Measurements from ENCODE around the gene HIP1R.

HIP1R gene

DNA sequence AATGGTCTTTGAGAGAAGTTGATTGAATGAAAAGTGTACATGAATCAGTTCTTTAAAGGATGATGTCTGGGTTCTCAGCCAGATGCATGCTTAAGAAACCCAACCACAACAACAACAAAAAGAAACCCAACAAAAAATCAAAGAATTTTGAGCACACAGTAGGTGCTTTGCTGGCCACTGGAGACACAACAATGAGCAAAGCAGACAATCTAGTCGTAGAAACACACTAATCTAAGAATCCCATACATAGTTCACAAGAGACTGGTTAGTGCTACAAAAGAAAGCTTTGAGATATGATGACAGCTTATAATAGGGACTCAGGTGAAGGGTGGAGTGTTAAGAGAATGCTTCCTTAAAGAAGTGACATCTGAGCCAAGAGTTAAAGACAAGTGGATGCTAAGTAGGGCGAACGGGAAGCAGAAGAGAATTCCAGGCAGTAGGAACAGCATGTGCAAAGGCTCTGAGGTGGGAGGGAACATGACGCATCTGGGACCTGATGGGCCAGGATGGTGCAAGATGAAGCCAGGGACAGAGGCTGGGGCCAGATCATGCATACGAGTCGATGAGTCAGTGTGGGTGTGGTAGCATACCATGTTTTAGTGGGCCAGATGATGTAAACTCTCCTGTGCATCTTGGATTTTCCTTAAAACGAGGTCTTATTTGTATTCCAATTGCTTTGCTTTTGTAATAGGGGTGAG lies 4.6 kb upstream of the HIP1R start:
- no peak for DNase-seq

DNA sequence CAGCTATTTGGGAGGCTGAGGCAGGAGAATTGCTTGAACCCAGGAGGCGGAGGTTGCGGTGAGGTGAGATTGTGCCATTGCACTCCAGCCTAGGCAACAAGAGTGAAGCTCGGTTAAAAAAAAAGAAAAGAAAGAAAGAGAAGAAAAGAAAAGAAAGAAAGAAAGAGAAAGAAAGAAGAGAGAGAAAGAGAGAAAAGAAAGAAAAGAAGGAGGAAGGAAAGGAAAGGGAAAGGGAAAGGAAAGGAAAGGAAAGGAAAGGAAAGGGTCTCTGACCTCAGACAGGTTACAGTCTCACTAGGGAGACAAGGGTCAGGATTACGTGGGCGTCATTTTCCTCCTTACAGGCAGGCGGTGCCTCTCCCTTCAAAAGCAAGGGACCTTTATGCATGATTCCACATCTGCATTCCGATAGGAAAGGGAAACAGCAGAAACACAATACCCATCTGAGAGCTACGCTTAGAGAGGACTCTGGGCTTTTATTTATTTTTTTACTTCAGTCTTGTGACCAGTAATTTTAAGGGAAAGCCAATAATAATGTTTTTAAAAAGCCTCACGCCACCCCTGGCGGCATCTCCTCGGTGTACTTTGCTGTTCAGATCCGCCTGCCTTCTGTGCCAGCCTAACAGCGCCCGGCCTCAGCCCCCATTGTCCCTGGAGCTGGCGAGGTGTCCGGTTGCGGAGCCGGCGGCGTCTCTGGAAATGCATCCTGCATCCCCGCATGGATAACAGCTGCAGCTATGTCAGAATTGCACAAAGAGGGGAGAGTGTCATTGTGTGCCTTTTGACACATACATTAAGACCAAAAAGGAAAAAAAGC lies 945 bp upstream of the HIP1R start:
- DNase-seq = peak; percentile 60 to 75

DNA sequence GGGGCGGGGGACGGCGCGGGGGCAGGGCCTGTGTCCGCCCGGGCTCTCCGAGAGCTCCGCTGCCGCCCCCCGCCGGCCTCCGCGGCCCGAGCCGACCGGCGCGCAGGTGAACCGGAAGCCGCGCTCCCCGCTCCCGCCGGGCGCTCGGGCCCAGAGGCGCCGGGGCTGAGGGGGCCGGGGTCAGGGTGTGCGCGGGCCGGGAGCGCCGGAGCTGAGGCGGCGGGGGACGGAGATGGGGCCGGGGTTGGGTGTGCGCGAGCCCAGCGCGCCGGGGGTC lies 431 bp downstream of the HIP1R start:
- no peak for DNase-seq

DNA sequence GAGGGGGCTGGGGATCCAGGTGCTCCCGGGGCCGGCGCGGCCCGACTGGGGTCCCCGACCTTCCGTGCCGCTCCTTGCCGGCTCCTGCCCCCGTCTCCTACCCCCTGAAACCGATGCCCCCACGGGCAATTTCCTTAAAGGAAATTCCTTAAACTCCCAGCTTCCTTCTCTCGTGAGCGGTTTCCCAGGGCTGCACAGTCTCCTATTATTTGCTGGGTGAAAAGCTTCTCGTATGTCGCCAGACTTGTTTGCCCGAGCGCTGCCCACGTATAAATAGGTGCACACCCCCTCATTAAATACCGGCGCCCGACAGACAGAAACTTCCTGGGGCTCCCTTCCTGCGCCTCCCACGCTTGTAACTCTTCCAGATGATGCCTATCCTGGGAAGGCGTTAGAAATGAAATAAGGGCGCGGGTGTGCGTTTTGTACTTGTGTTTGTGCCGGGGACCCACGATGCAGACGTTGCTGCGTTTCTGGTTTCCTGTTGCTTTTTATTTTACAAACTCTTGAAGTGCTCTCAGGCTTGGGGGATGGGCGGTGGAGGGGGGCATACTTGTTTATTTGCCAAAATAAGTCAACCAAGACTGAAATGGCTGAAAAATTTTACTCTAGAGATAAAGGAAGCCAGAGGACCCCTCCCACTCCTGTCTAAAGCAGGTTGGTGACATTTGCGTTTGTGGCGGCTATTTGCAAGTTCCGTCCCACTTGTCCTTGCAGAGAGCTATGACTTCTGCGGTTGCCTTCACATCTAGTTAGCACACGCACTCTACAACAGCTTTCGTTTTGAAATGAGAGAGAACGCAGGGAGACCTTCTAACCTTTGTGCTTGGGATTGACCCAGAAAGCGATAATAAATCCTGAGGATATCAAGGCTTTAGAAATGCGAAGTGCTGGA lies 1.0 kb downstream of the HIP1R start:
- DNase-seq = peak; percentile 65 to 70

DNA sequence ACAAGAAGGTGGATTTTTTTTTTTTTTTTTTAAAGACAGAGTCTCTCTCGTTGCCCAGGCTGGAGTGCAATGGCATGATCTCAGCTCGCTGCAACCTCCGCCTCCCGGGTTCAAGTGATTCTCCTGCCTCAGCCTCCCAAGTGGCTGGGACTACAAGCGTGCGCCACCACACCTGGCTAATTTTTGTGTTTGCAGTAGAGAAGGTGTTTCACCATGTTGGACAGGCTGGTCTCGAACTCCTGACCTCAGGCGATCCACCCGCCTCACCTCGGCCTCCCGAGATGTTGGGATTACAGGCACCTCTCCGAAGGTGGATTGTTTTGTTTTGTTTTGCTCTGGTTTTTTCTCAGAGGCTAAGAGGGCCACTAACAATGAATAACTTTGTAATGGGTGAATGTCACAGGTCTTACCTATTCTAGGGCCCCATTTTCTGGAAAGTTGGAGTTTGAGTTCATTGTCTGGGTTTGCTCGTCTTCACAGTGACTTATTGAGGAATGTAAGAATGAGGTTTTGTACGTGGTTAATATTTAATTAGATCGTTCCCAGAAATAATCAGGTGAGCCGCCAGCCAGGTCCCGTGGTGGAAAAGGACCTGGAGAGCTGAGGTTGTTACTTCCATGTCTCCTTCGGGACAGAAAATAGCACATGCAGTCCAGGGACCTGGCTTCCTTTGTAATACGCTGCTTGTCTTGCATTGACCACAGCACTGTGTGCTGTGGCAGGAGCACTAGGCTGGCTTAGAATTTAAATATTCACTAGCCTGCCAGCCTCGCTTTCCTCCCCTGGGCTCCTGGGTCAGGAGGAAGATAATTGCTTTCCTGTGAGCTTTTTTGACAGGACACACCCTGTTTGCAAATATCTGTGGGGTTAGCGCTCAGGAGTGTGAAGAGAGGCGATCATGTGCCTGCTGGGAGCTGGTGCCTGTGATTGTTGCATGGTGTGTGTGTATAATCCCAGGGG lies 2.3 kb downstream of the HIP1R start:
- DNase-seq = no peak

DNA sequence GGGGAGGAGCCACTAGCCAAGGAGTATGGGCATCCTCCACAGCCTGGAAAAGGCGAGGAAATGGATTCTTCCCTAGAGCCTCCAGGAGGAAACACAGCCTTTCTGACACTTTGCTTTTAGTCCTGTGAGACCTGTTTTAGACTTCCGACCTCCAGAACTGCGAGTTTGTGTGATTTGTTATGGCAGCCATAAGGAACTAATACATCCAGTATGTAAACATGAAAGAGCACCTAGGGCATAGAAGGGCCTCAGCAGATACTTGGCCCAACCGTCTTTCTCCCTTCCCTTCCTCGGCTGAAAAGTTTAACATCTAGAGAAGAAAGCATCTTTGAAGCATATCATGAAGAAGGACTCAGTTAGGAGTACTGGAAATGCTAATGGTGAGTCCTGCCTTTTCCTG lies 3.6 kb downstream of the HIP1R start:
- no peak for DNase-seq

DNA sequence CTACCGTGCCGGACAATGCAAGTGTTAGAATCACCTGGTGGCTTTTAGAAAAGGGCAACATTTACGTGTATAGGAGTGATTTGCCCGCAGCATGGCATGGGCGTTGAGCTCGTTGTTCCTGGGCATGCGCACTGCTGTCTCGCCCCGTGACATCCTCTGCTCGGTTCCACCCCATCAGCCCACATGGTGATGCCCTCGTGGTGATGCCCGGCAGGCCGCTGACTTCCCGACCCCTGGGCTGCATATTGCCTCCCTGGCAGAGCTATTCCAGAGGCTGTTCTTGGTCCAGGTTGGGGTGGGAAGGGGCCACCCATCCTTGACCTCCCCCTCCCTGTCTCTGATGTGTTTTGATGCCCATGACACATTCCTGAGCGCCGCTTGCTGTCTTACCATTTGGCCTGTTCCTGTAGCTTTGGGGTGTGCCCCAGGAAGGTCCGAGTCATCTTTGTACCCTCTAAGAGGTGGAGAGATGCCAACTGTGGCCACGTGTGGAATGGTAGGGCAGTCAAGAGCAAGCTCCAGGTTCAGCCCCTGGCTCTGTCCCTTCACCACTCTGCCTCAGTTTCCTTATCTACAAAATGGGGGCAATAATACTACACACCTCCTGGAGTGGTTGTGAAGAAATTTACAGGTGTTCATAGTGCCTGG lies 4.8 kb downstream of the HIP1R start:
- DNase-seq = no peak

DNA sequence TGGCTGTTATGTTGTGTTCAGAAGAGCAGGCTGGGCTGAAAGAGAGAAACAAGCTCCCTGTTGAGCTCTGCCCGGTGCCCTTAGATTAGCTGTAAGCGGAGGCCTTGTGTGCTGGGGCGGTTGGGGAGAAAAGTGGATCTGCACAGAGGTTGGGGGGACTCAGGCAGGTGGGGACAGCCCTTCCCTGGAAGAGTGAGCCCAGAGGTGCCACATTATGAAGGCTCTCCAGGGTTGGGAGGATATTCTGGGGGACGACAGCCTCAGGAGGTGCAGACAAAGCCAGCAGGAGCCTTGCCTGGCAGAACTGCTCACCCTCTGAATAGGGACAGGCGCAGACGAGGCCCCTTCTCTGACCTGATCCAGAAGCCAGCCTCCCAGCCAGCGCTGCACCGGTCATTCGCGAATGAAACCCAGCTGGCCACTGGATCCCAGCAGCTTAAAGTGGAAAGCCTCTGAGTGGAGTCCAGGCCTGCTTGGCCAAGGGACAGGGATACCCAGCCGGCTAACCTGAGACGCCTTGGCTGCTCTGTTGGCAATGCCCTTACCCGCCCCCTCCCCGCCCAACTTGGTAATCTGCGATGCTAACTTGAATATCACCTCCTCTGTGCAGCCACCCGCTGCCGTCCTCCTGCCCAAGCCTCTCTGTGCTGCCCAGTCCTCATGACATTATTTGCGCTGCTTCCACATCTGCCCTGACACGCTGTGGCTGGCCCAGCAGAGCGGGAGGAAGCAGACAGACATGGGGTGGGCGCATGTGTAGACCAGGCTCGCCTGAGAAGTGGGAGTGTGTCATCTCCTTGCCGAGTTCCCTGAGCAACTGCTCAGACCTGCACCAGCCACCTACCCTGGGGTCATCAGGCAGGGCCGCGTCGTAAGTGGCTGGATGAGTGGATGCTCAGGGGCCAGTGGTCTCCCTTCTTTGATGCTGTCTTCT lies 5.6 kb downstream of the HIP1R start:
- no peak for DNase-seq

DNA sequence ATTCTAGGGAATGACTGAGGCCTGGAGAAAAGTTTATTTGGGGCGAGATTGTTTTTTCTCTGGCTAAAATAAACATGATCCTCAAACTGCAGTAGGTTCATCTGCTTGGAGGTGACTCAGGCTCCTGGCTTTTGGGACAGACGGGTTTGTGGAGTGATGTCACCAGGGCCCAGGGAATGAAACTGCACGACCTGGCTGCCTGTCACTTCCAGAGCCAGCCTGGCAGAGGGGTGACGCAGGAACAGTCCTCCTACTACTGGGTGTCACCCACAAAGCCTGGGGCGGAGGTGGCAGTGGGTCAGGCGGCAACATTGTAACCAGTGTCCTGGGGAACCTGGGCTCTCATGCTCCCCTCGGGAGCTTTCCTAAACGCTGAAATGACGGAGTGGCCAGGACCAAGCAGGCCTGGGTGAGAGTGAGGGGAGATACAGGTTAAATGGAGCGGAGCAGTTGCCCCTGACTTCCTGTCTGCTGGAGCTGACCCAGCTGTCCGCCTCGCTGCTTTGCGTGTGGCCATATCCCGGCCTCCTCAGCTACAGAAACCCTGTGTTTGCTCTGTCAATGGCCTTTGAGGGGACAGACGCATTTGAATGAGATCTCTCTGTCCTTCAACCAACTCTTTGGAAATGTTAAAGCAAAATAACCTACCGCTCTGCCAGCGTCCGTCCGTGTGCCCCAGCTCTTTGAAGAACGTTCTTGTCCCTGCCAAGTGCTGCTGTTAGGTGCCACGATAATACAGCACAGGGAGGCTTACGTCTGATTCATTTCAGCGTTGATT lies 6.5 kb downstream of the HIP1R start:
- no peak for DNase-seq

DNA sequence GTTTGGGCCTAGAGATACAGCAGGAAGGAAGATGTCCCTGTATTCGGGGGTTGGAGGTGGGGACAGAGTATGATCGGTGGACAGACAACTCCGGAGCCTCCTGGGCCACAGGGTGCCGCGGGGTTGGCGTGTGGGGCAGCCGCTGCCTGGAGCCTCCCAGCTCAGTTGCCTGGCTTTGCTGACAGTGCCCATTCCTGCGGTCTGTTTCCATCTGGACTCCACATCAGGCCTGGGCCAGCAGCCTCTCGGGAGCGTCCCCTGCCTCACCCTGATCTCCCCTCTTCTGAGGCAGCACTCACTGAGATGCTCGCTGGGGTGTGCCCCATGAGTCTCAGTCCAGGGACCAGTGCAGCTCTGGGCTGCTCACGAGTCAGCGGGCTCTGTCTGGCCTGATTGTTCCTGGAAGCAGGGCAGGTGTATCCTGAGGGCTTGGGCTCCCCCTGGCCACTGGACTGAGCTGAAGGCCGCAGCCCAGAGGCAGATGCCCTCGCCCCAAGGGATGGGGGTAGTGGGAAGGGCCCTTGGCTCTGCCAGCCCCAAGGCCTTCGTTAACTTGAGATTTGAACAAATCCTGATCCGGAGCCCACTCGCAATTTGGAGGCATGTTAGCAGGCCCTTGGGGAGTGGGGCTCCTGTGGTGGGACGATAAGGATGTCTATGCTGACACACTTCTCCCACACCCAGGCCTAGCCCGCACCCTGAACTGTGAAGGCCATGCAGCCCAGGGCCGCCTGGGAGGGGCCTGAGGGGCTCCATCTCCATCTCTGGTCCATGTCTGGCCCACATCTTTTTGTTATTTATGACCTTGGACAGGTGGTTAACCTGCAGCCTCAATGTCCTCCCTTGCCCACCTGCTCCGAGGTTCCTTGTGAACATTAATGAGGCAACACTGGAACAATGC lies 7.5 kb downstream of the HIP1R start:
- no peak for DNase-seq

DNA sequence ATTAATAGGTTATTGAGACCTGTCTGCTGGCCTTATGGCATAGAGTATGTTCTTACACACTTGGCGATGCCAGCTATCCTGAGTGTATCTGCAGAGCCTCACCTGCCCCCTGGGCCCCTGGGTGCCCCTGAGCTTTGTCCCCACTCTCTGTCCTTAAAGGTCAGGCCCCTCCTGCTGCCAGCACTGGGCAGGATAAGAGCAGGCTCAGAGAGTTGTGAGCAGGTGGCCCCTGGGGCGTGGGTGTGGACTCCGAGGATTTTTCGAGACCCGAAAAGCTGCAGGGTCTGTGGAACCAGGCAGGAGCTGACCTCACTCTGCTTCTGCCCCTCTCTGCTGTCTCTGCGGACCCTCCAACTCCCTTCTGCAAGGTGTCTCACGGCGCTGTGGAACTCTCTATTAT lies 8.2 kb downstream of the HIP1R start:
- DNase-seq = no peak

DNA sequence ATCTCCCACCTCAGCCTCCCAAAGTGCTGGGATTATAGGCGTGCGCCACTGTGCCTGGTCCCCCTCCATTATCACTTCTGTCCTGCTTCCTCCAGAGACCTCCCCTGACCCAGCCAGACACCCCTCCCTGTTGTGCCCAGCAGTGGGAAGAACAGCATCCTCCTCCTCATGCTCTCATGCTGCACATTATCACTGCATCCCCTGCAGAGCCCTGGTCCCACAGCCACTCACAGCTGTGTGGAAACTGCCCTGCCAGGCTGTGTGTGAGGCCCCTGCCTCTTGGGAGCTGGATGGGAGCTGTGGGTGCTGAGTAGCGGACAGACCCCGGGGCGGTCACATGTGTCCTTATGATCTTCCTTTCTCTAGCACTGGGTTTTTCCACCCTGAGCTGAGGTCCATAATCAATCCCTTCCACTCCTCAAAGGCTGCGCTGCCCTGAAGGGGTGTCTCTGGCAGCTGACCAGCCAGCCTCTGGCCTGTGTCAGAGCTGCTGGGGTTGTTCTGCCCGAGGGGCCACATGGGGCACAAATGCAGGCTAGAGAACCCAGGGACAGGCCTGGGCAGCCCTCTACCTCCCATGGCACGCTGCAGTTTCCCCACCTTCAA lies 9.2 kb downstream of the HIP1R start:
- DNase-seq = no peak

DNA sequence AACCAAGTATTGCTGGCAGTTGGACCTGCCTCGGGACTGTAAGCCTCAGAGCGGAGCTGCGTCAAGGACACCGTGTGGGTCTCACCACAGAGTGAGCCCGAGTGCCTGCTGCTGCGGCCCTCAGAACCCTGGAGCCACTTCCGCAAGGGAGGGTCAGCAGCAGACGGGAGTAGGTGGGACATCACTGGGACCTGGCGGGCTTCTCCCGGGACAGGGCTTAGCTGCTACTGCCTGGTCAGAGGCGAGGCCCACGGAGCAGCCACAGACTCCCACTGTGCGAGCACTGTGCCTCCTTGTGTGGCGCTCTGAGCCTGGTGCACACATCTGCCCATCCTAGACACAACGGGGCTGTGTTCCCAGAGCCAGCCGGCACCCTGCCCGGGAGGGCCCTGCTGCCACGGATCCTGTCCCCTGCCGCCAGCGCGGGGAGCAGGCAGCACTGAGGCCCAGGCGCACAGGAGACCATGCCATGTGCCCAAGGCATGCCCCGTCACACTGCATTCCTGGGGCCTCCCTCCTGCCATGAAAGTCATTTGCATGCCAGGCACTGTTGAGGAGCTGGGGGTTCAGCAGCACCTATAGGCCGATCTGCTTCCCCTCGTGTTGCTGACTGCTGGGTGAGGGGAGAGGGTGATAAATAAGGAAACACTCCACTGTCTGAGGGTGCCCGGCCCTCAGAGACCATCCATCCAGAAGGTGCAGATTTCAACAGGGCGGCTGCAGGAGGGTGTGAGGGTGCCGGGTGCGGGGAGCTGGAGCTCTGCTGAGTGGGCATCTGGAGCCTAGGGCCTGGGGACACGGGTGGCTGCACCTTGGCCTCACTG lies 10.0 kb downstream of the HIP1R start:
- no peak for DNase-seq

DNA sequence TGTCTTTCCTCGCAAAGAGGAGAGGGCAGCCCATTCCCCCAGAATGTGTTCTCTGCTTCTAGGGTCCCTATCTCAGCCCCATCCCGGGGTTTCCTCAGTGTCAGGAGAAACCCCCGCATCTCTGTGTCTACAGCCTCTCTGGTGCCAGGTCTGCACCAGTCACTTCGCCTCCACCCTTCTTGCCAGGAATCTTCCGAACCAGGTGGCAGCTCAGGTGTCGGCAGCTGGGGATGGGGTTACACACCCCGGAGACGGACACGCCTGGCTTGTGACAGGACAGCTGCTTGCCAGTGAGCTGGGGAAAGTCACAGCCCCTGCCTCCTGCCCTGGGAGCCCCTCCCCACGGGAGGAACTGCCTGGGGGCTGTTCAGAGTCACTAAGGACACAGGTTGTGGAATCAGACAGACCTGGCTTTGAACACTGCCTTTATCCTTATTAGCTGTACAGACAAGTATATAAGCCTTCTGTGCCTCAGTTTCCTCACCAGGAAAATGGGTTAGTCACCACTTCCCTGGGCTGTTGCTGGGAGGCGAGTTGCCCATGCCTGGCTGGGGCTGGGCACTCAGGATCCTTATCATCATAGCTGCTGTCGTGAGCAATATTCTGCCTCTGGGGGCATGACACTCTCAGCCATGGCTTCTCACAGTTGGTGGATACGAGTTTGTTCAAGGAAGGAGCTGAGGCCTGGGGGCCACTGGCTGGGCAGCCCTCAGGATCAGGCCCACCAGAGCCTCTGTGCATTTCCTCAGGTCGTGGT lies 10.8 kb downstream of the HIP1R start:
- no peak for DNase-seq

DNA sequence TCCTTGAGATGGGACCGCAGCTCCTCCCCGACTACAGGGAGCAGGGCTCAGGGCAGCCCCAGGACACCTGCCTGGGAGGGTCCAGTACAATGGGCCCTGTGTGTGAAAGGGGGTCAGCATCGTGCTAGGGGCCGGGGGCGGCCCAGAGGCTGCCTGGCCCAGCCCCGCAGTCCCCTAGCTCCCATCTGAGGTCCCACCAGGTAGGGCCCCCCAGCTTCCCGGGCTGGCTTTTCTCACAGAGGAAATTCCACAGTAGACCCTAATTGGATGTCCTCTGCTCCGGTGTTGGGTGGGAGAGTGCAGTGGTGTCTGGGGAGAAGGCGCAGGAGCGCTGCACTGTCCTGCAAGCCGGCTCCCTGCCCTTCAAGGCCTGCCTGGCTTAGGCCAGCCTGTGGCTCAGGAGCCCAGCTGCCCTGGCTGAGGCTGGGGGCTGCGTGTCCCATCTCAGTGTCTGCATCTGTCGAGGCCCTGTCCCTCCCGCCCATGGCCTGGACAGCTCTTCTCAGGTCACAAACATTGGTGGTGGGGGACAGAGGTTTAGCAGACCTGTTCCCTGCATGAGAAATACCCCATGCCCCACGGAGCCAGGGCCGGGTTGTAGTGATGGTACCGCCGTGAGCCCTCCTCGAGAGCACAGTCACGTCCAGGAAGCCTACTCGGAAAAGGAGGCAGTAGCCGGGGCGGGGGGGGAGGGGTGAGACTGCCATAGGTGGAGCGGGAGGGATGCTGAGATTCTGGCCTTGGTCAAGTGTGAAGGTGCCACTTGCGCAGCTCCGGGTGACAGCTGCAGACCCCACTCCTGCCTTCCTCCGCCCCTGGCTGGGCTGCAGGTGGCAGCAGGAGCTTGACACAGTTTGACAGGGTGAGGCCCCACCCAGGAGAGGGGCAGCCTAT lies 11.6 kb downstream of the HIP1R start:
- no peak for DNase-seq

DNA sequence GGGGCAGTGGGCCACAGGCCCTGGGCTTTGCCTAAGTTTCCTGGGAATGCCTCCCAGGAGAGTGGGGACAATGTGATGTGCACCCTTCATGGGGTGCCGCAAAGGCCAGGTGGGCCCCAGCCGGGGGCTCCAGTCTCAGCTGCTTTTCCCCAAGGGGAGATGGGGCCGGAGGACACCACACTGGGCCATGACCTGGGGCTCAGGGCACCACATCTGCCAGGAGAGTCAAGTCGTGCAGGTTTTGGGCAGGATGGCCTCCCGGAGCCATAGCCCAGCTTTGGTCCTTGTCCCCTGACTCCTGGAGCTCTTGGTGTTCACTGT lies 12.2 kb downstream of the HIP1R start:
- no peak for DNase-seq

Data from Kasumi-1 (cell line).